ENCODE results near the gene KANSL1.
A peak's percentile ranks its signal among the peaks of the same experiment; 100 is the strongest.

Gene KANSL1

GRCh38 chr17:46144246-46144645 is 49.0 kb downstream of the KANSL1 start:
- no peaks in the 10 kb centered on the region for H3K36me3 ChIP-seq (ENCODE audit: control insufficient read depth in 1 of 2, insufficient read depth in 2 of 2, low read length in 2 of 2)
- no peaks in the 10 kb centered on the region for H3K9me3 ChIP-seq (ENCODE audit: control insufficient read depth in 1 of 2, low read length in 2 of 2)
- peaks cover 9 to 24% of the 10 kb centered on the region in 2 donors for H3K4me1 ChIP-seq (ENCODE audit: control insufficient read depth in 1 of 2, insufficient read depth in 2 of 2, low read length in 2 of 2)
- H3K9ac ChIP-seq (ENCODE audit: low read depth in 1 of 2, low read length in 2 of 2), result no peak overlapping the region
- H3K27ac ChIP-seq (ENCODE audit: low read depth, low read length), result no peak overlapping the region
- no peak overlapping the region for H3K4me3 ChIP-seq (ENCODE audit: low read depth in 1 of 2, low read length in 2 of 2)
- H3K27me3 ChIP-seq (ENCODE audit: control insufficient read depth in 1 of 2, insufficient read depth in 2 of 2, low read length in 2 of 2), result no peaks in the 10 kb centered on the region

GRCh38 chr17:46143827-46144236 is 49.4 kb downstream of the KANSL1 start:
- Histone ChIP-seq H3K9ac (ENCODE audit: low read depth in 1 of 2, low read length in 2 of 2) (no peak overlapping the region), H3K36me3 (ENCODE audit: control insufficient read depth in 1 of 2, insufficient read depth in 2 of 2, low read length in 2 of 2) (no peaks in the 10 kb centered on the region), H3K4me3 (ENCODE audit: low read depth in 1 of 2, low read length in 2 of 2) (no peak overlapping the region), H3K27ac (ENCODE audit: low read depth, low read length) (no peak overlapping the region), H3K4me1 (ENCODE audit: control insufficient read depth in 1 of 2, insufficient read depth in 2 of 2, low read length in 2 of 2) (peaks cover 11 to 28% of the 10 kb centered on the region in 2 donors), H3K9me3 (ENCODE audit: control insufficient read depth in 1 of 2, low read length in 2 of 2) (no peaks in the 10 kb centered on the region), H3K27me3 (ENCODE audit: control insufficient read depth in 1 of 2, insufficient read depth in 2 of 2, low read length in 2 of 2) (no peaks in the 10 kb centered on the region)

GRCh38 chr17:46141645-46142044 is 51.6 kb downstream of the KANSL1 start:
- H3K36me3 ChIP-seq (ENCODE audit: control insufficient read depth in 1 of 2, insufficient read depth in 2 of 2, low read length in 2 of 2), result no peaks in the 10 kb centered on the region
- H3K9ac ChIP-seq (ENCODE audit: low read depth in 1 of 2, low read length in 2 of 2), result no peak overlapping the region
- H3K4me3 ChIP-seq (ENCODE audit: low read depth in 1 of 2, low read length in 2 of 2), result no peak overlapping the region
- no peaks in the 10 kb centered on the region for H3K27me3 ChIP-seq (ENCODE audit: control insufficient read depth in 1 of 2, insufficient read depth in 2 of 2, low read length in 2 of 2)
- no peaks in the 10 kb centered on the region for H3K9me3 ChIP-seq (ENCODE audit: control insufficient read depth in 1 of 2, low read length in 2 of 2)
- no peak overlapping the region for H3K27ac ChIP-seq (ENCODE audit: low read depth, low read length)
- peaks cover 18 to 47% of the 10 kb centered on the region in 2 donors for H3K4me1 ChIP-seq (ENCODE audit: control insufficient read depth in 1 of 2, insufficient read depth in 2 of 2, low read length in 2 of 2)

- Histone ChIP-seq H3K27ac (ENCODE audit: low read depth, low read length) (no peak overlapping the region), H3K36me3 (ENCODE audit: control insufficient read depth in 1 of 2, insufficient read depth in 2 of 2, low read length in 2 of 2) (no peaks in the 10 kb centered on the region), H3K27me3 (ENCODE audit: control insufficient read depth in 1 of 2, insufficient read depth in 2 of 2, low read length in 2 of 2) (no peaks in the 10 kb centered on the region), H3K4me1 (ENCODE audit: control insufficient read depth in 1 of 2, insufficient read depth in 2 of 2, low read length in 2 of 2) (peaks cover 21 to 50% of the 10 kb centered on the region in 2 donors), H3K9ac (ENCODE audit: low read depth in 1 of 2, low read length in 2 of 2) (no peak overlapping the region), H3K4me3 (ENCODE audit: low read depth in 1 of 2, low read length in 2 of 2) (no peak overlapping the region), H3K9me3 (ENCODE audit: control insufficient read depth in 1 of 2, low read length in 2 of 2) (no peaks in the 10 kb centered on the region)
Measured at GRCh38 chr17:46140645-46141197, 52.5 kb downstream of the KANSL1 start.

GRCh38 chr17:46139432-46140210 is 53.6 kb downstream of the KANSL1 start:
- Histone ChIP-seq H3K9me3 (ENCODE audit: control insufficient read depth in 1 of 2, low read length in 2 of 2) (no peaks in the 10 kb centered on the region), H3K4me3 (ENCODE audit: low read depth in 1 of 2, low read length in 2 of 2) (peak overlapping the region in 1 of 2 donors; percentile 18), H3K27ac (ENCODE audit: low read depth, low read length) (no peak overlapping the region), H3K9ac (ENCODE audit: low read depth in 1 of 2, low read length in 2 of 2) (no peak overlapping the region), H3K4me1 (ENCODE audit: control insufficient read depth in 1 of 2, insufficient read depth in 2 of 2, low read length in 2 of 2) (peaks cover 21 to 44% of the 10 kb centered on the region in 2 donors), H3K36me3 (ENCODE audit: control insufficient read depth in 1 of 2, insufficient read depth in 2 of 2, low read length in 2 of 2) (no peaks in the 10 kb centered on the region), H3K27me3 (ENCODE audit: control insufficient read depth in 1 of 2, insufficient read depth in 2 of 2, low read length in 2 of 2) (no peaks in the 10 kb centered on the region)

GRCh38 chr17:46138473-46138872 is 54.8 kb downstream of the KANSL1 start:
- H3K36me3 ChIP-seq (ENCODE audit: control insufficient read depth in 1 of 2, insufficient read depth in 2 of 2, low read length in 2 of 2), result no peaks in the 10 kb centered on the region
- H3K9ac ChIP-seq (ENCODE audit: low read depth in 1 of 2, low read length in 2 of 2), result peak overlapping the region in 1 of 2 donors; percentile 16
- no peak overlapping the region for H3K27ac ChIP-seq (ENCODE audit: low read depth, low read length)
- no peaks in the 10 kb centered on the region for H3K27me3 ChIP-seq (ENCODE audit: control insufficient read depth in 1 of 2, insufficient read depth in 2 of 2, low read length in 2 of 2)
- peaks cover 17 to 44% of the 10 kb centered on the region in 2 donors for H3K4me1 ChIP-seq (ENCODE audit: control insufficient read depth in 1 of 2, insufficient read depth in 2 of 2, low read length in 2 of 2)
- H3K4me3 ChIP-seq (ENCODE audit: low read depth in 1 of 2, low read length in 2 of 2), result no peak overlapping the region
- H3K9me3 ChIP-seq (ENCODE audit: control insufficient read depth in 1 of 2, low read length in 2 of 2), result no peaks in the 10 kb centered on the region

- Histone ChIP-seq H3K9ac (ENCODE audit: low read depth in 1 of 2, low read length in 2 of 2) (no peak overlapping the region), H3K36me3 (ENCODE audit: control insufficient read depth in 1 of 2, insufficient read depth in 2 of 2, low read length in 2 of 2) (peaks cover 0 to 6% of the 10 kb centered on the region in 2 donors), H3K4me3 (ENCODE audit: low read depth in 1 of 2, low read length in 2 of 2) (no peak overlapping the region), H3K9me3 (ENCODE audit: control insufficient read depth in 1 of 2, low read length in 2 of 2) (no peaks in the 10 kb centered on the region), H3K27ac (ENCODE audit: low read depth, low read length) (no peak overlapping the region), H3K27me3 (ENCODE audit: control insufficient read depth in 1 of 2, insufficient read depth in 2 of 2, low read length in 2 of 2) (no peaks in the 10 kb centered on the region), H3K4me1 (ENCODE audit: control insufficient read depth in 1 of 2, insufficient read depth in 2 of 2, low read length in 2 of 2) (peaks cover 17 to 44% of the 10 kb centered on the region in 2 donors)
Measured at GRCh38 chr17:46136820-46137219, 56.4 kb downstream of the KANSL1 start.

GRCh38 chr17:46135879-46136563 is 57.2 kb downstream of the KANSL1 start:
- Histone ChIP-seq H3K27me3 (ENCODE audit: control insufficient read depth in 1 of 2, insufficient read depth in 2 of 2, low read length in 2 of 2) (no peaks in the 10 kb centered on the region), H3K36me3 (ENCODE audit: control insufficient read depth in 1 of 2, insufficient read depth in 2 of 2, low read length in 2 of 2) (peaks cover 0 to 6% of the 10 kb centered on the region in 2 donors), H3K27ac (ENCODE audit: low read depth, low read length) (no peak overlapping the region), H3K4me1 (ENCODE audit: control insufficient read depth in 1 of 2, insufficient read depth in 2 of 2, low read length in 2 of 2) (peaks cover 16 to 39% of the 10 kb centered on the region in 2 donors), H3K9ac (ENCODE audit: low read depth in 1 of 2, low read length in 2 of 2) (no peak overlapping the region), H3K4me3 (ENCODE audit: low read depth in 1 of 2, low read length in 2 of 2) (no peak overlapping the region), H3K9me3 (ENCODE audit: control insufficient read depth in 1 of 2, low read length in 2 of 2) (no peaks in the 10 kb centered on the region)

GRCh38 chr17:46135126-46135812 is 58.0 kb downstream of the KANSL1 start:
- H3K27me3 ChIP-seq (ENCODE audit: control insufficient read depth in 1 of 2, insufficient read depth in 2 of 2, low read length in 2 of 2), result no peaks in the 10 kb centered on the region
- peaks cover 16 to 41% of the 10 kb centered on the region in 2 donors for H3K4me1 ChIP-seq (ENCODE audit: control insufficient read depth in 1 of 2, insufficient read depth in 2 of 2, low read length in 2 of 2)
- no peaks in the 10 kb centered on the region for H3K9me3 ChIP-seq (ENCODE audit: control insufficient read depth in 1 of 2, low read length in 2 of 2)
- H3K36me3 ChIP-seq (ENCODE audit: control insufficient read depth in 1 of 2, insufficient read depth in 2 of 2, low read length in 2 of 2), result peaks cover 0 to 6% of the 10 kb centered on the region in 2 donors
- no peak overlapping the region for H3K27ac ChIP-seq (ENCODE audit: low read depth, low read length)
- no peak overlapping the region for H3K9ac ChIP-seq (ENCODE audit: low read depth in 1 of 2, low read length in 2 of 2)
- H3K4me3 ChIP-seq (ENCODE audit: low read depth in 1 of 2, low read length in 2 of 2), result no peak overlapping the region

GRCh38 chr17:46129302-46129701 is 63.9 kb downstream of the KANSL1 start:
- Histone ChIP-seq H3K27ac (ENCODE audit: low read depth, low read length) (no peak overlapping the region), H3K9me3 (ENCODE audit: control insufficient read depth in 1 of 2, low read length in 2 of 2) (no peaks in the 10 kb centered on the region), H3K36me3 (ENCODE audit: control insufficient read depth in 1 of 2, insufficient read depth in 2 of 2, low read length in 2 of 2) (peaks cover 0 to 6% of the 10 kb centered on the region in 2 donors), H3K4me3 (ENCODE audit: low read depth in 1 of 2, low read length in 2 of 2) (no peak overlapping the region), H3K4me1 (ENCODE audit: control insufficient read depth in 1 of 2, insufficient read depth in 2 of 2, low read length in 2 of 2) (peaks cover 16 to 22% of the 10 kb centered on the region in 2 donors), H3K27me3 (ENCODE audit: control insufficient read depth in 1 of 2, insufficient read depth in 2 of 2, low read length in 2 of 2) (no peaks in the 10 kb centered on the region), H3K9ac (ENCODE audit: low read depth in 1 of 2, low read length in 2 of 2) (no peak overlapping the region)

Data from duodenal mucosa (tissue), 2 donors.